HK-2 (cell line): Measurements from ENCODE around the gene IL4I1.

Experiments
- DNase-seq: peaks from one replicate; pipeline ENCODE4 v3.0.0-alpha.2; 2018; ENCODE audit not compliant: unreplicated experiment

The IL4I1 gene

GRCh38 chr19:49851456-49852259 is 45.0 kb downstream of the IL4I1 start:
- peak; percentile 42 for DNase-seq

- peak; percentile 89 for DNase-seq
Measured at GRCh38 chr19:49850487-49851342, 46.0 kb downstream of the IL4I1 start, which contains the start of gene PTOV1. Gene PTOV1 (plus strand): TSS chr19:49851159.

GRCh38 chr19:49850221-49850486 is 46.5 kb downstream of the IL4I1 start:
- DNase-seq, result no peak

- no peak for DNase-seq
Measured at GRCh38 chr19:49849433-49850220, 47.1 kb downstream of the IL4I1 start.

- no peak for DNase-seq
Measured at GRCh38 chr19:49848938-49849337, 47.7 kb downstream of the IL4I1 start.

GRCh38 chr19:49847731-49848696 is 48.7 kb downstream of the IL4I1 start:
- DNase-seq, result peak; percentile 47

- DNase-seq, result no peak
Measured at GRCh38 chr19:49846408-49846807, 50.3 kb downstream of the IL4I1 start.

- no peak for DNase-seq
Measured at GRCh38 chr19:49845414-49845813, 51.3 kb downstream of the IL4I1 start.

GRCh38 chr19:49844138-49845095 is 52.3 kb downstream of the IL4I1 start:
- no peak for DNase-seq

GRCh38 chr19:49843265-49843664 is 53.4 kb downstream of the IL4I1 start:
- DNase-seq, result no peak

GRCh38 chr19:49840736-49841249 is 55.9 kb downstream of the IL4I1 start:
- DNase-seq, result no peak

GRCh38 chr19:49840321-49840720 is 56.4 kb downstream of the IL4I1 start:
- no peak for DNase-seq

GRCh38 chr19:49839713-49840112 is 57.0 kb downstream of the IL4I1 start:
- DNase-seq, result no peak
